Progenitor cell of endocrine pancreas (in vitro differentiated cells): ENCODE measurements around the gene FRY. TPM values are rescaled to one million over a fixed set of nuclear protein-coding genes. Genes with fewer than 3 reads are reported as not detected.

Experiments used
- DNase-seq: peaks from one replicate; pipeline ENCODE4 v3.0.0; 2021; ENCODE audit warnings: low spot score; ENCODE audit not compliant: unreplicated experiment
- H3K27ac Mint-ChIP-seq: 2 replicates; pipeline ENCODE4 v1.8.0; 2021; ENCODE audit warnings: mild to moderate bottlenecking, moderate library complexity, mixed read lengths
- H3K27me3 Mint-ChIP-seq: 2 replicates; pipeline ENCODE4 v1.8.0; 2021; ENCODE audit warnings: mixed read lengths
- H3K36me3 Mint-ChIP-seq: 2 replicates; pipeline ENCODE4 v1.8.0; 2022; ENCODE audit warnings: mixed read lengths; ENCODE audit not compliant: insufficient read depth
- H3K4me1 Mint-ChIP-seq: 2 replicates; pipeline ENCODE4 v1.8.0; 2021; ENCODE audit warnings: low read depth, mixed read lengths
- H3K4me3 Mint-ChIP-seq: 2 replicates; pipeline ENCODE4 v1.8.0; 2021; ENCODE audit warnings: low read depth, mild to moderate bottlenecking, moderate library complexity, mixed read lengths
- H3K9me3 Mint-ChIP-seq: 2 replicates; pipeline ENCODE4 v1.8.0; 2021; ENCODE audit warnings: low read depth, mixed read lengths
- total RNA-seq: library from RNA; stranded (reverse); gene quantifications from 2 replicates; pipeline ENCODE4 v1.2.1, GENCODE V29; 2021
- TF ChIP-seq, protein P1 (sequence below): fragments of 200-600 bp; sonication (generic); IDR thresholded peaks from one replicate; pipeline ENCODE4 v1.5.0; 2021; ENCODE audit warnings: antibody characterized with exemption, mild to moderate bottlenecking; ENCODE audit not compliant: unreplicated experiment

FRY gene
- total RNA-seq, 1 donor from 2014 or later, result 14.3 TPM

DNA sequence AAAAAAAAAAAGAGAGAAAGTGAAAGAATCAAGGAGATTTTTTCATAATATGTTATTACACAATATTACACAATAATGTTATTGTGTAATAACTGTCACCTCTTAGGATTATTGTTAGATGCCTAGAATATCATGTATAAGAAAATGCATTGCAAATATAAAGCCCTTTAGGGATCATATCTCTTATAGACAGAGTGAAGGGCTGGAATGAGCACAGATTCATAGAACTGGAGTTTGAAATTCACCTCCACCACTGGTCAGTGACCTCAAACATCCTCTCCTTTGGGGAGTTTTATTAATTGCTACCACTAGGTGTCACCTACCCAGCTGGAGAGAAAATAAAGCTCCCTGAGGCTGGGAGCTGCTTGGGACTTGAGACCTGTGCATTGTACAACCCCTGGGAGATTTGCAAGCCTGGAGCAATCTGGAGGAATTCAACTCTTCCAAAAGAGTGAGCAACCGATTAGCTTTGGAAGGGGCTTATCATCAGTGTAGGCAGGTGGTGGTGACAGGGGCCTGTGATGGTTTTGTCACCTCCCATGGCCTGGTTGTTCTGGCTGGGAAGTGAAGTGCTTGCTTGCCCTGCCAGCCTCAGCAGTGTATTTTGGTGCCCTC lies 30.3 kb upstream of the FRY start:
- H3K4me3 Mint-ChIP-seq, result no peak overlapping the region
- H3K27ac Mint-ChIP-seq, result no peak overlapping the region
- H3K27me3 Mint-ChIP-seq, result no peaks in the 10 kb centered on the region
- no peaks in the 10 kb centered on the region for H3K9me3 Mint-ChIP-seq
- TF ChIP-seq, protein P1, sequence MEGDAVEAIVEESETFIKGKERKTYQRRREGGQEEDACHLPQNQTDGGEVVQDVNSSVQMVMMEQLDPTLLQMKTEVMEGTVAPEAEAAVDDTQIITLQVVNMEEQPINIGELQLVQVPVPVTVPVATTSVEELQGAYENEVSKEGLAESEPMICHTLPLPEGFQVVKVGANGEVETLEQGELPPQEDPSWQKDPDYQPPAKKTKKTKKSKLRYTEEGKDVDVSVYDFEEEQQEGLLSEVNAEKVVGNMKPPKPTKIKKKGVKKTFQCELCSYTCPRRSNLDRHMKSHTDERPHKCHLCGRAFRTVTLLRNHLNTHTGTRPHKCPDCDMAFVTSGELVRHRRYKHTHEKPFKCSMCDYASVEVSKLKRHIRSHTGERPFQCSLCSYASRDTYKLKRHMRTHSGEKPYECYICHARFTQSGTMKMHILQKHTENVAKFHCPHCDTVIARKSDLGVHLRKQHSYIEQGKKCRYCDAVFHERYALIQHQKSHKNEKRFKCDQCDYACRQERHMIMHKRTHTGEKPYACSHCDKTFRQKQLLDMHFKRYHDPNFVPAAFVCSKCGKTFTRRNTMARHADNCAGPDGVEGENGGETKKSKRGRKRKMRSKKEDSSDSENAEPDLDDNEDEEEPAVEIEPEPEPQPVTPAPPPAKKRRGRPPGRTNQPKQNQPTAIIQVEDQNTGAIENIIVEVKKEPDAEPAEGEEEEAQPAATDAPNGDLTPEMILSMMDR, result peak; percentile 63
- H3K4me1 Mint-ChIP-seq, result peaks cover 9% of the 10 kb centered on the region
- H3K36me3 Mint-ChIP-seq, result no peaks in the 10 kb centered on the region
- DNase-seq, result no peak

DNA sequence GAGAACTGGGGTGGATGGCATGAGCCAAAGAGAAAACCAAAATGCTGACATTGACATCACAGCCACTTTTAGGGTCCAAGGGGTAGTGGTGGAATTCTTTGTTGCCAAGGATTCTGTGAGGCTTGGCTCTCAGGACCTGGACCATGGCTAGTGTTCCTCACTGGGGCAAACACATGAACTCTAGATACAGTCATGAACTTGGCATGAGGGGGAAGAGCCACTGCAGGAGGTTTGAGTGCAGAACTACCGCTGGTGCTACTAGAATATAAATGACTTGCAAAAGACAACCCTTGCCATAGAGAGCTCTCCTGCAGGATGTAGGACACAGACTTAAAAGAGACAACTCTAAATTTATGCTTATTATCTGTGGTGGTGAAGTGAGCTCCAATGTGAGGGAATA lies 29.8 kb upstream of the FRY start:
- no peaks in the 10 kb centered on the region for H3K36me3 Mint-ChIP-seq
- no peak overlapping the region for H3K4me3 Mint-ChIP-seq
- H3K27me3 Mint-ChIP-seq, result no peaks in the 10 kb centered on the region
- DNase-seq, result no peak
- H3K4me1 Mint-ChIP-seq, result peaks cover 9% of the 10 kb centered on the region
- H3K9me3 Mint-ChIP-seq, result no peaks in the 10 kb centered on the region
- TF ChIP-seq, protein P1, result no peak
- H3K27ac Mint-ChIP-seq, result no peak overlapping the region

DNA sequence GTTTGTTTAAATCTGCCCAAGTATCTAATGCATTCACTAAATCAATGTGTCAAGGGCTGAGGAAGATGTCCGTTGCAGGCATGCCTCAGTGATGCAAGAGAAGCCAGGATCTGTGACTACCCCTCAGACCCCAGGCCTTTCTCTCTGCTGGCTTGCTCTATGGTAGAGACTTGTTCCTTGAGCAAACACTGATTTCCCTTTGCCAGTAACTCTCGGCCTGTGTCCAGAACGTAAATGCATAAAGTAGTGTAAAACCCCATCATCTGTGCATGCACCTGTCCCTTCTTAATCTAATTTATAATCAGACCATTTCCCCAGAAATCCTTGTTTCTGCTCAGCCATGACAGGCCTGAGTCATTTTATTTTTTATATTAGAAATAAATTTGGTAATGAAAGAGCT lies 28.7 kb upstream of the FRY start:
- DNase-seq, result no peak
- Mint-ChIP-seq H3K4me3 (no peak overlapping the region), H3K27me3 (no peaks in the 10 kb centered on the region), H3K27ac (no peak overlapping the region), H3K4me1 (peaks cover 7% of the 10 kb centered on the region), H3K9me3 (no peaks in the 10 kb centered on the region), H3K36me3 (no peaks in the 10 kb centered on the region)
- TF ChIP-seq, protein P1, result no peak

DNA sequence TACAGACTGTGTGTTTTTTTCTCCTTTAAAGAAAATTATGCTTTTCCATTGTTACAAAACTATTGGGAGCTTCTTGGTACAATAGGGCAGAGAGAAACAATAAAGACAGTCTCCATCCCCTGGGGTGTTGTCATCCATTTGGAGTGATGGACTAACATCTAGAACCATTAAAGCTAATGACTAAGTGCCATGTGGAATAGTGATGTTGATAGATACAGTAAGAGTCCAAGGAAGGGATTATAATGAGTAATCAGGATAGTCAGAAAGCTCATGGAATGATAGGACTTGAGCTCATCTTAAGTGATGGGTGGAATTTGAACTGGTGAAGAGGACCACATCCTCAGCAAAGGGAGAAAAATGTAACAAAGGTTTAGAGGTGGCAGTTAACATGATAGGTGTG lies 24.1 kb upstream of the FRY start:
- no peak overlapping the region for H3K27ac Mint-ChIP-seq
- no peaks in the 10 kb centered on the region for H3K27me3 Mint-ChIP-seq
- H3K36me3 Mint-ChIP-seq, result no peaks in the 10 kb centered on the region
- peaks cover 4% of the 10 kb centered on the region for H3K4me1 Mint-ChIP-seq
- TF ChIP-seq, protein P1, result no peak
- no peak overlapping the region for H3K4me3 Mint-ChIP-seq
- no peaks in the 10 kb centered on the region for H3K9me3 Mint-ChIP-seq
- DNase-seq, result no peak

DNA sequence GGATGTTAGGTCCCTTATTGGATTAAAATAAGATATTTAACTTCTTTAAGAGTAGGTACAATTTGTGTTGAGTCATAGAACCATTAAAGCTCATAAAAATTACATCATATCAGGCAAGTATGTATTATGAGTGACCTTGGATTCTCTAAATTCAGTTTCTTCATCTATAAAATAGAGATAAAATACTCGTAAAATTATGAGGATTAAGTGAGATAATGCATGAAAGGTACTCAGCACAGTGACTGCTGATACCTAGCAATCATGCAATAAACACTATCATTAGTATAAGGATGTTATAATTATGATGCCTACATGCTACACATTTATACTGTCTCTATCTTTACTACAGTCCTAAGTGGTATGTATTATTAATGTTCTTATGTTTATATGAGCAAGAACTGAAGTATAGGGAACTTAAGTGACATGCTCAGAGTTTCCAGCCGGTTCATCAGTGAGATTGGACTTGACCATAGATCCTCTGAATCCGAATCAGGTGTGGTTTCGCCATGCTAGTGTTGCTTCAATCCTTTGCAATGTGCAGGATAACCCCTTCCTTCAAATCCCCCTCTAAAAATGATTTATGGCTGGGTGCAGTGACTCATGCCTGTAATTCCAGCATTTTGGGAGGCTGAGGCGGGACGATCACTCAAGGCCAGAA lies 22.9 kb upstream of the FRY start:
- no peak overlapping the region for H3K27ac Mint-ChIP-seq
- no peaks in the 10 kb centered on the region for H3K27me3 Mint-ChIP-seq
- H3K4me3 Mint-ChIP-seq, result no peak overlapping the region
- DNase-seq, result no peak
- no peaks in the 10 kb centered on the region for H3K36me3 Mint-ChIP-seq
- no peaks in the 10 kb centered on the region for H3K9me3 Mint-ChIP-seq
- H3K4me1 Mint-ChIP-seq, result peaks cover 4% of the 10 kb centered on the region
- TF ChIP-seq, protein P1, result no peak
